ENCODE results near the gene EPB41L4A.

EPB41L4A gene

DNA sequence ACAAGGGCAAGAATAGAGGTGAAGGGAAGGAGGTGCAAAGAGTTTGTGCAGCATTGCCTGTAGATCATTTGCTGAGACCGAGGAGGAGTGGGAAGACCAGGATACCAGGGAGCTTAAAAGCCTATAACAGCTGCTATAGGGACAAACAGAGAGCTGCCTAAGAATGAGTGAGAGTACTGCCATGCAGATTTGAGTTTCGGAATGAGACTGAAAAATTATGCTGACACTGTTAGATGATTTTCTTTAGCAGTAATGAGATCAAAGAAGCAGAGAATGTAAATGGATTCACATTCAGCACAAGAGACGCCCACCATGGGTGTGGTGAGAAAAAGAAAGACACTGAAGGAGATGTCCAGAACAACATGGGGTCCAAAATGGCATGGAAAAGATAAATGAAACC, 69.7 kb downstream of the EPB41L4A start:
- DNase-seq: no peak
- Histone ChIP-seq H3K4me3 (no peak overlapping the region), H3K36me3 (no peaks in the 10 kb centered on the region), H3K9me3 (no peaks in the 10 kb centered on the region), H3K27me3 (no peaks in the 10 kb centered on the region), H3K4me1 (peaks cover 0 to 13% (median 0%) of the 10 kb centered on the region in 4 donors), H3K27ac (no peak overlapping the region)
- intact Hi-C loops (cut with DNase I; ENCODE audit: low total_unique reads): no loop called here
- TF ChIP-seq, protein P1, sequence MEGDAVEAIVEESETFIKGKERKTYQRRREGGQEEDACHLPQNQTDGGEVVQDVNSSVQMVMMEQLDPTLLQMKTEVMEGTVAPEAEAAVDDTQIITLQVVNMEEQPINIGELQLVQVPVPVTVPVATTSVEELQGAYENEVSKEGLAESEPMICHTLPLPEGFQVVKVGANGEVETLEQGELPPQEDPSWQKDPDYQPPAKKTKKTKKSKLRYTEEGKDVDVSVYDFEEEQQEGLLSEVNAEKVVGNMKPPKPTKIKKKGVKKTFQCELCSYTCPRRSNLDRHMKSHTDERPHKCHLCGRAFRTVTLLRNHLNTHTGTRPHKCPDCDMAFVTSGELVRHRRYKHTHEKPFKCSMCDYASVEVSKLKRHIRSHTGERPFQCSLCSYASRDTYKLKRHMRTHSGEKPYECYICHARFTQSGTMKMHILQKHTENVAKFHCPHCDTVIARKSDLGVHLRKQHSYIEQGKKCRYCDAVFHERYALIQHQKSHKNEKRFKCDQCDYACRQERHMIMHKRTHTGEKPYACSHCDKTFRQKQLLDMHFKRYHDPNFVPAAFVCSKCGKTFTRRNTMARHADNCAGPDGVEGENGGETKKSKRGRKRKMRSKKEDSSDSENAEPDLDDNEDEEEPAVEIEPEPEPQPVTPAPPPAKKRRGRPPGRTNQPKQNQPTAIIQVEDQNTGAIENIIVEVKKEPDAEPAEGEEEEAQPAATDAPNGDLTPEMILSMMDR (IDR thresholded peaks at IDR 0.05): no peak

DNA sequence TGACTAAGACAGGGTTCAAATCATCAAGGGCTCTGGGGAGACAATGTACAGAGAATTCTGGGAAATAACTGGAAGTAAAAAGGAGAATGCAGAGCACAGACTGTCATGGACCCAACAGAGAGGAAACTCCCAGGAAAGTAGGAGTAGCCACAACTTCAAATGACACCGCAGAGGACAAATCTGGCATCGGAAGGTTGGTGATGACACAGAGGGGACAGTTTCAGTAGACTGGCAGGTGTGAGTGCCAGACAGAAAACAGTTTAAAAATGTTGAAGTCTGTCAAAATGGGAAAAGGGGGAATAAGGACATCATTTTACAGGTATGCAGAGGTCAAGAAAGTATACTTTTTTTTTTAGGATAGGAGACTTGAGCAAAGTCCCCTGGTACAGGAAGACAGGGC, 70.2 kb downstream of the EPB41L4A start:
- Histone ChIP-seq H3K9me3 (no peaks in the 10 kb centered on the region), H3K4me3 (no peak overlapping the region), H3K36me3 (no peaks in the 10 kb centered on the region), H3K27me3 (no peaks in the 10 kb centered on the region), H3K4me1 (peaks cover 0 to 13% (median 0%) of the 10 kb centered on the region in 4 donors), H3K27ac (no peak overlapping the region)
- no peak for DNase-seq
- intact Hi-C loops (cut with DNase I; ENCODE audit: low total_unique reads): no loop called here
- TF ChIP-seq, protein P1 (IDR thresholded peaks at IDR 0.05): no peak

DNA sequence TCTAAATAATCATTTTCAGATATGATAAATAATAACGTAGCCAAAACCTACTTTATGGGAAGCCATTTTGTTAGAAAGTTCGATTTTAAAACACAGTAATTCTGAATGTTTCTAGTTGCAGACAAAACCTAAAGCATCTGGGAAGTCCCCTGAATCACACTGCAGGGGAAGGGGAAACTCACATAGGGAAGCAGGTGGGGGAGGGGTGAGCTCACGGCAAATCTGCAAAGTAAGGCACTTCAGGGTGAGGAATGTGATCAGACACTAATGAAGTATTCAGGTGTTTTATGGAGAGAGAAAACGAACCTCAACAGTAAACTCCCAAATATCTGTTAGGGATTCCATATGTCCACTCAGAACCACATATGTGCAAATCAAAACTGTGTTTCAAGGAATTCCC, 70.7 kb downstream of the EPB41L4A start:
- intact Hi-C loops (cut with DNase I; ENCODE audit: low total_unique reads): no loop called here
- H3K27ac ChIP-seq: no peak overlapping the region
- H3K4me3 ChIP-seq: no peak overlapping the region
- TF ChIP-seq, protein P1 (IDR thresholded peaks at IDR 0.05): no peak
- no peaks in the 10 kb centered on the region for H3K9me3 ChIP-seq
- no peaks in the 10 kb centered on the region for H3K27me3 ChIP-seq
- no peaks in the 10 kb centered on the region for H3K36me3 ChIP-seq
- no peak for DNase-seq
- H3K4me1 ChIP-seq: peaks cover 0 to 13% (median 0%) of the 10 kb centered on the region in 4 donors

DNA sequence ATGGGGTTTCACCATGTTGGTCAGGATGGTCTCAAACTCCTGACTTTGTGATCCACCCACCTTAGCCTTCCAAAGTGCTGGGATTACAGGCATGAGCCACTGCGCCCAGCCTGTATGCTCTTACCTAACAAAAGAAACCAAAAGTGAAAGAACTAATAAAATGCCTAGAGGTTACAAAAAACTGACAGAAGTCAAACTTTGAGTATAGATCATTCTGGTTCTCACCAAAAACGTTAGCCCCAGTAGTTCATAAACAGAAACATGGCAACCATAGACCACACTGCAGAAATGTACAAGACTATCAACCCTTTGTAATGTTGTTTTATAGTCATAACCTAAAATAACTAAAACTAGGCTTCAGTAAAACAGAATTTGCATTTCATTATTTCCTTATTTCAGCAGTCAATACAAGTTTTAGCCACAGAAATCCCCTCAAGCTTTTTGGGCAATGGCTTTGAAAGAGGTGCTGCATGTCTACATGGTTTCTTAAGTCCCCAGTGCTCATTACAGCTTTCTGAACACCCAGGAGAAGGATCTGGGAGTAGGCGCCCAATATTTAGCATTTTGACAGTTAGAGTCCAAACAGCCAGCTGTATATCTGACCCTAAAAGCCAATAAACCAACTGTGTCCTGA, 72.5 kb downstream of the EPB41L4A start:
- Histone ChIP-seq H3K4me1 (peaks cover 0 to 11% (median 0%) of the 10 kb centered on the region in 4 donors), H3K27me3 (no peaks in the 10 kb centered on the region), H3K27ac (no peak overlapping the region), H3K4me3 (no peak overlapping the region), H3K9me3 (no peaks in the 10 kb centered on the region), H3K36me3 (no peaks in the 10 kb centered on the region)
- intact Hi-C loops (cut with DNase I; ENCODE audit: low total_unique reads): no loop called here
- no peak for DNase-seq
- TF ChIP-seq, protein P1 (IDR thresholded peaks at IDR 0.05): no peak

DNA sequence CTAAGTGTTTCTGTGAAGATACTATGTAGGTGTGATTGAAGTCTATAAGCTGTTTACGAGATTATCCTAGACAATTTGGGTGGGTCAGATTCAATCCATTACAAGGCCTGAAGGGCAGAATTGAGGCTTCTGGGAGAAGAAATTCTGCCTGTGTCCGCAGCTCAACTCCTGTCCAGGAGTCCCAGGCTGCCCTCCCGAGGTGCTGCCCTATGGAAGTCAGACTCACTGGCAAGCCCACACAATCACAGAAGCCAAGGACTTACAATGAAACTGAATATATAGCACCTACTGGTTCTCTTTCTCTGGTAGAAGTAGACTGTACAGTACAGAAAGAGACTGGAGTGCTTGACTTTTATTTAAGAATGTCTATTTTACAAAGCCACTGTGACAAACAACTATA, 74.5 kb downstream of the EPB41L4A start:
- intact Hi-C loops (cut with DNase I; ENCODE audit: low total_unique reads): no loop called here
- no peaks in the 10 kb centered on the region for H3K9me3 ChIP-seq
- H3K27ac ChIP-seq: no peak overlapping the region
- no peak overlapping the region for H3K4me3 ChIP-seq
- no peaks in the 10 kb centered on the region for H3K27me3 ChIP-seq
- TF ChIP-seq, protein P1 (IDR thresholded peaks at IDR 0.05): no peak
- DNase-seq: no peak
- H3K4me1 ChIP-seq: no peaks in the 10 kb centered on the region
- H3K36me3 ChIP-seq: no peaks in the 10 kb centered on the region

DNA sequence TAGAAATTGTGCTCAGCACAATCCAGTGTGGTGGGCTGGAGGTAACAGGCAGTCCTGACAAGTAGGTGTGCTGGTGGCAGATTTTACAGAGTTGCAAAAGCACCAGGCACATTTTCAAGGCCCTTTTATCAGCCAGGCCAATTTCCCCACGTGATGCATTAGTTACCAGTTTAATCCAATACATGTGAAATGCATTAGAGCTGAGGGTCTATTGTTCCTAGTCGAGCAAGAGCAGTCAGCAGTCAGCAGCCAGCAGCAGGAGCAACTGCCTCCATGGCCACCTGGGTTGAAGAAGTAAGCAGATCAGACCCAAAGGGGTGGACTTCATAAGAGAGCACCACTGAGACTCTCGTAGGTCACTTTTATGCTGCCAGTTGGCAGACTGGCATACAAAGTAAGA, 76.7 kb downstream of the EPB41L4A start:
- no peak overlapping the region for H3K27ac ChIP-seq
- DNase-seq: no peak
- no peaks in the 10 kb centered on the region for H3K9me3 ChIP-seq
- H3K36me3 ChIP-seq: no peaks in the 10 kb centered on the region
- H3K4me3 ChIP-seq: no peak overlapping the region
- H3K4me1 ChIP-seq: peaks cover 0 to 11% (median 0%) of the 10 kb centered on the region in 4 donors
- H3K27me3 ChIP-seq: no peaks in the 10 kb centered on the region
- TF ChIP-seq, protein P1 (IDR thresholded peaks at IDR 0.05): no peak
- intact Hi-C loops (cut with DNase I; ENCODE audit: low total_unique reads): no loop called here
